BLaER1 treated with 17β-estradiol and CSF1 and Interleukin-3, amounts not matched to agents 10 nM and 100 nM (cell line): ENCODE measurements around the gene C2orf76.

Experiments used
- H3K27ac ChIP-seq, 11 experiments: shearing (Covaris generic); formaldehyde crosslinking; 2 replicates each; pipeline ENCODE4 v1.8.1; 2022
- H3K27me3 ChIP-seq, 11 experiments: shearing (Covaris generic); formaldehyde crosslinking; 2 replicates each; pipeline ENCODE4 v1.8.1; 2022
- H3K36me3 ChIP-seq, 11 experiments: shearing (Covaris generic); formaldehyde crosslinking; 2 replicates each; pipeline ENCODE4 v1.8.1; 2022
- H3K4me1 ChIP-seq, 10 experiments: shearing (Covaris generic); formaldehyde crosslinking; 2 replicates each; pipeline ENCODE4 v1.8.1; 2022
- H3K4me2 ChIP-seq, 11 experiments: shearing (Covaris generic); formaldehyde crosslinking; 2 replicates each; pipeline ENCODE4 v1.8.1; 2022
- H3K4me3 ChIP-seq, 10 experiments: shearing (Covaris generic); formaldehyde crosslinking; 2 replicates each; pipeline ENCODE4 v1.8.1; 2022
- H3K9ac ChIP-seq, 11 experiments: shearing (Covaris generic); formaldehyde crosslinking; 2 replicates each; pipeline ENCODE4 v1.8.1; 2022
- H3K9me3 ChIP-seq, 11 experiments: shearing (Covaris generic); formaldehyde crosslinking; replicated peaks in 1 of 11; 2 replicates each; pipeline ENCODE4 v1.8.1; 2022
- H4K20me1 ChIP-seq, 11 experiments: shearing (Covaris generic); formaldehyde crosslinking; 2 replicates each; pipeline ENCODE4 v1.8.1; 2022
- Cebpa-rat ChIP-seq, 11 experiments: shearing (Covaris generic); IDR thresholded peaks; 2 replicates each; pipeline ENCODE4 v1.8.1; 2022

The C2orf76 gene

DNA sequence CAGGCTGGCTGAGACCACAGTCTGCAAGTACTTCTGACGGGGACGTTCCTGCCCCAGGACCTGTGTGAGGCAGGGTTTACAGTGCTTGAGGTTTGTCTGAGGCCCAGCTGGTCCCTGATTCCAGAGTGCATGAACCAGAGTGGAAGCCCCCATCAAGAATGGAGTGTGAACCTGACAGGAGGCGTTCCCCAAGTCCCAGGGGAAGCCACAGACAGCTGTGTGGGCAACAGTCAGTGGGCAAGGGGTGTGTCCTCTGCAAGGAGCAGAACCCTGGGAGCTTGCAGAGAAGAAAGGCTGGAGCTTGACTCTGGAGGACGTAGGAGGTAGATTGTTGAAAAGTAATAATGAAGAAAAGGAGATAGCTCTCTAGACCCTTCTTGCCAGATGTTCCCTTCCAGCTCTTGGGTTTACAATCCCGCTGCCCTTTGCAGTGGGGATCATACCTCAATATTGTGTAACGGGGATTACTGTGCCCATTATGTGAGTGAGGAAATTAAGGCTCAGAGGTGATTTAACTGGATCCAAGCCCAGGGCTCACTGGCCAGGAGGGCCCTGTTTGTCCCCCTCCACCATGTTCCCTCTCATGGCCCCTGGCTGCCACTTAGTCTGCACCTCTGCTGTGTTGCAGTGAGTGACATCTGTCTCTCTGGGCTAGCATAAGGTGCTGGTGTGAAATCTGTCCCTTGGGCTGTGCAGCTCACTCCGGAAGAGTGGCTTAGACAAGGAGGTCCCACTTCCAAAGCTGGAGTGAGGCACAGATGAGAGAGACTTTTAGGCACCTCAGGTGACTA lies 6.3 kb upstream of the C2orf76 start:
- Histone ChIP-seq H3K27me3 (no peaks in the 10 kb centered on the region), H3K27ac (peak overlapping the region in 10 of 11 experiments; percentile 28 to 74 (median 58); a peak in 17 of 22 replicates), H3K9ac (peak overlapping the region in 9 of 11 experiments; percentile 18 to 61 (median 43); a peak in 12 of 22 replicates), H4K20me1 (peaks cover 38 to 55% (median 48%) of the 10 kb centered on the region in 11 experiments; a peak in 21 of 22 replicates), H3K36me3 (peaks cover 62 to 73% (median 71%) of the 10 kb centered on the region in 11 experiments), H3K4me3 (peak overlapping the region in 7 of 10 experiments; percentile 9 to 39 (median 29); a peak in 9 of 20 replicates), H3K4me2 (peak overlapping the region; percentile 61 to 99 (median 95); a peak in 21 of 22 replicates), H3K4me1 (peaks cover 80 to 93% (median 87%) of the 10 kb centered on the region in 10 experiments), H3K9me3 (peaks cover 14 to 35% (median 20%) of the 10 kb centered on the region in 11 experiments; a peak in 19 of 22 replicates)
- TF ChIP-seq Cebpa-rat (IDR thresholded peaks at IDR 0.05) = no peak

- H3K4me3 ChIP-seq = peak overlapping the region in 1 of 10 experiments; percentile 8; a peak in 1 of 20 replicates
- no peak for TF ChIP-seq Cebpa-rat (IDR thresholded peaks at IDR 0.05)
- no peaks in the 10 kb centered on the region for H3K27me3 ChIP-seq
- peaks cover 14 to 35% (median 20%) of the 10 kb centered on the region in 11 experiments; a peak in 19 of 22 replicates for H3K9me3 ChIP-seq
- H3K4me1 ChIP-seq = peaks cover 64 to 80% (median 72%) of the 10 kb centered on the region in 10 experiments
- peak overlapping the region in 4 of 11 experiments; percentile 14 to 66 (median 58); a peak in 4 of 22 replicates for H3K27ac ChIP-seq
- peaks cover 62 to 74% (median 71%) of the 10 kb centered on the region in 11 experiments for H3K36me3 ChIP-seq
- peak overlapping the region; percentile 61 to 99 (median 95) for H3K4me2 ChIP-seq
- H4K20me1 ChIP-seq = peaks cover 45 to 65% (median 58%) of the 10 kb centered on the region in 11 experiments; a peak in 21 of 22 replicates
- H3K9ac ChIP-seq = peak overlapping the region in 7 of 11 experiments; percentile 12 to 61 (median 43); a peak in 7 of 22 replicates
Measured at GRCh38 chr2:119371111-119371510, 4.5 kb upstream of the C2orf76 start.

- no peak for TF ChIP-seq Cebpa-rat (IDR thresholded peaks at IDR 0.05)
- H3K4me2 ChIP-seq = peak overlapping the region; percentile 89 to 99 (median 96); a peak in 21 of 22 replicates
- H3K4me1 ChIP-seq = peaks cover 68 to 80% (median 74%) of the 10 kb centered on the region in 10 experiments
- H4K20me1 ChIP-seq = peaks cover 45 to 65% (median 58%) of the 10 kb centered on the region in 11 experiments; a peak in 21 of 22 replicates
- peaks cover 14 to 32% (median 20%) of the 10 kb centered on the region in 11 experiments; a peak in 19 of 22 replicates for H3K9me3 ChIP-seq
- peak overlapping the region in 2 of 11 experiments; percentile 4 to 92; a peak in 4 of 22 replicates for H3K9ac ChIP-seq
- H3K27me3 ChIP-seq = no peaks in the 10 kb centered on the region
- H3K36me3 ChIP-seq = peaks cover 62 to 71% (median 69%) of the 10 kb centered on the region in 11 experiments
- peak overlapping the region in 2 of 10 experiments; percentile 32 to 93; a peak in 2 of 20 replicates for H3K4me3 ChIP-seq
- H3K27ac ChIP-seq = no peak overlapping the region
Measured at GRCh38 chr2:119369845-119370244, 3.2 kb upstream of the C2orf76 start.

DNA sequence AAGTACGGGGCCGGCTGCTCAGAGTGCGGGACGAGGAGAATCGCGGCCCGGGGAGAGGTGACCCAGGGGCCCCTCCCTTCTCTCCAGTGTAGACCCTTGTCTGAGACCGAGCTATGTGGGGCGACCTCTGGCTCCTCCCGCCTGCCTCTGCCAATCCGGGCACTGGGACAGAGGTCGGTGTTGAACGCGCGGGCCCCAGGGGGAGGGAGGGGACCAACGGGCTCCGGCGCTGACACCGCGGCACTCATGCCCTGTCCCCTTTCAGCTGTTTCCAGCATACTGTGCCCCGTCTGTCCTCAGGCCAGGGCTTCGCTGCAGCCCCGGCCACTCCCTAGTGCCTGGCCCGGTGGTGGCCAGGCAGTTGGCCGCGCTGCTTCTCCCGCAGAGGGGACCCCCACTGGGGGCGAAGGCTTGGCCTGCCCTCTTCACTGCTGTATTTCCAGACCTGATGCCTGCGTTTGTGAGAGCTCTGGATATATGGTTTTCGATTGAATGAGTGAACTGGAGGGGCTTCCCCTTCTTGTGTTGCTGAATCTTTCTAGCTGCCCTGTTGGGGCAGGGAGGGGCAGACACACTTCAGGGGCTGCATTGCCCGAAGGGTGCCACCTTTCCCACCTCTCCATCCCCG lies 952 bp upstream of the C2orf76 start:
- Histone ChIP-seq H3K9me3 (peaks cover 0 to 9% (median under 1%) of the 10 kb centered on the region in 11 experiments; a peak in 10 of 22 replicates), H3K4me2 (peak overlapping the region; percentile 89 to 99 (median 96)), H3K9ac (peak overlapping the region; percentile 89 to 97 (median 92)), H4K20me1 (peaks cover 45 to 56% (median 54%) of the 10 kb centered on the region in 11 experiments; a peak in 21 of 22 replicates), H3K4me1 (peaks cover 65 to 77% (median 71%) of the 10 kb centered on the region in 10 experiments), H3K4me3 (peak overlapping the region; percentile 78 to 97 (median 88)), H3K27me3 (no peaks in the 10 kb centered on the region), H3K27ac (peak overlapping the region; percentile 77 to 99 (median 98)), H3K36me3 (peaks cover 46 to 50% (median 47%) of the 10 kb centered on the region in 11 experiments)
- no peak for TF ChIP-seq Cebpa-rat (IDR thresholded peaks at IDR 0.05)

DNA sequence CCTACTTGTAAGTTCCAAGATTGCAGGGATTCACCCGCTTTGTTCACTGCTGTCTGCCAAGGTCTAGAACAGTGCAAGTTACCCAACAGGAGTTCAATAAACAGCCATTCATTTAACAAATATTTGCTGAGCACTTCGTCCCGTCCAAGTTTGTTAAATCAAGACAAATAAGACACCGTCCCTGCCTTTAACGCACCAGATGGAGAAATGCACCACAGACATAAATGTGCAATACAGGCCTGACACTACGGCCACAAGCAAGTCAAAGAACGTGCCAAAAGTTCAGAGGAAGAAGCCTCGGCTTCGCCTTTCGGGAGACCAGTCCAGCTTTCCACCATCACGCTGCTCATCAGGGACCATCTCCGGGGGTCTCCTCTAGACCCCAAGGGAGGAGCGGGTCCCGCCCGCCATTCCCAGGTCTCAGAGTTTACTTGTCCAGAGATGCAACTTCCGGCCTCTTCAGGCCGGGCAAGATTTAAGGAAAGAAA lies 429 bp downstream of the C2orf76 start:
- peak overlapping the region; percentile 89 to 99 (median 98) for H3K27ac ChIP-seq
- H3K9me3 ChIP-seq = no peaks in the 10 kb centered on the region
- no peak for TF ChIP-seq Cebpa-rat (IDR thresholded peaks at IDR 0.05)

DNA sequence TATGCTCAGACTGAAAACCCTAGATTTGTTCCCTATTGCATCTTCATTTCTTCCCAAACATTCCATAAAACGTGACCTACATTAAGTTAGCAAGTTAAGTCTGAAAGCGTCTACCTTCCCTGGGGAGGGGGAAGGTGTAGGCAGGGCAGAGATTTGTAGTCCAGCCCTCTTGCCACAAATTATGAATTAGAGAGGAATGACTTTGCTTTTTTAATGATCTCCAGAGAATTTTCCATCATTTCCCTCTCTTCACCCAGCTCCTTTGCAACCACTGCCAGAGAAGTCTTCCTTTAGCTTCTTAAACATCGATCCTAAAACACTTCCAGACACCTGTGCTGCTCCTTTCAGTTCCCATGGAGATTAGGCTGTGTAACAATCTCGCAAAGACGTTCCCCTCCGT lies 1.2 kb downstream of the C2orf76 start:
- H3K27me3 ChIP-seq = no peaks in the 10 kb centered on the region
- peaks cover 28 to 35% (median 33%) of the 10 kb centered on the region in 11 experiments; a peak in 21 of 22 replicates for H4K20me1 ChIP-seq
- H3K27ac ChIP-seq = peak overlapping the region; percentile 89 to 99 (median 98); a peak in 21 of 22 replicates
- H3K9ac ChIP-seq = peak overlapping the region; percentile 89 to 97 (median 92)
- peak overlapping the region; percentile 78 to 97 (median 88) for H3K4me3 ChIP-seq
- H3K4me1 ChIP-seq = peaks cover 58 to 70% (median 65%) of the 10 kb centered on the region in 10 experiments
- no peak for TF ChIP-seq Cebpa-rat (IDR thresholded peaks at IDR 0.05)
- no peaks in the 10 kb centered on the region for H3K9me3 ChIP-seq
- H3K36me3 ChIP-seq = peaks cover 24 to 29% (median 26%) of the 10 kb centered on the region in 11 experiments
- H3K4me2 ChIP-seq = peak overlapping the region; percentile 85 to 99 (median 94)

More for the DNA sequence above, 429 bp downstream of the C2orf76 start:
- peaks cover 32 to 36% (median 34%) of the 10 kb centered on the region in 11 experiments for H3K36me3 ChIP-seq
- H3K4me2 ChIP-seq = peak overlapping the region; percentile 85 to 99 (median 94)
- H3K9ac ChIP-seq = peak overlapping the region; percentile 89 to 97 (median 92)
- H3K27me3 ChIP-seq = no peaks in the 10 kb centered on the region
- H3K4me3 ChIP-seq = peak overlapping the region; percentile 78 to 97 (median 88)
- peaks cover 63 to 76% (median 71%) of the 10 kb centered on the region in 10 experiments for H3K4me1 ChIP-seq
- H4K20me1 ChIP-seq = peaks cover 36 to 42% (median 40%) of the 10 kb centered on the region in 11 experiments; a peak in 21 of 22 replicates

GRCh38 chr2:119364798-119365197 lies 1.8 kb downstream of the C2orf76 start:
- Histone ChIP-seq H3K9ac (peak overlapping the region in 7 of 11 experiments; percentile 89 to 93 (median 92); a peak in 7 of 22 replicates), H4K20me1 (peaks cover 24 to 29% (median 27%) of the 10 kb centered on the region in 11 experiments; a peak in 21 of 22 replicates), H3K9me3 (no peaks in the 10 kb centered on the region), H3K27ac (peak overlapping the region in 6 of 11 experiments; percentile 94 to 99 (median 98); a peak in 9 of 22 replicates), H3K36me3 (peaks cover 18 to 22% (median 19%) of the 10 kb centered on the region in 11 experiments), H3K4me3 (peak overlapping the region in 4 of 10 experiments; percentile 78 to 93 (median 84); a peak in 3 of 20 replicates), H3K27me3 (no peaks in the 10 kb centered on the region), H3K4me1 (peaks cover 53 to 64% (median 58%) of the 10 kb centered on the region in 10 experiments), H3K4me2 (peak overlapping the region; percentile 85 to 99 (median 94))
- no peak for TF ChIP-seq Cebpa-rat (IDR thresholded peaks at IDR 0.05)
